ENCODE results near the gene GRAMD2B. TPM values are rescaled to one million over a fixed set of nuclear protein-coding genes. Genes with fewer than 3 reads are reported as not detected.

GRAMD2B gene
- total RNA-seq, 1 donor from 2014 or later: 29.1 TPM

GRCh38 chr5:126455728-126456127 is 32.5 kb downstream of the GRAMD2B start:
- Mint-ChIP-seq H3K27ac (ENCODE audit: unreplicated experiment) (no peak overlapping the region), H3K36me3 (ENCODE audit: low read depth, unreplicated experiment) (peaks cover 20% of the 10 kb centered on the region), H3K27me3 (ENCODE audit: low read depth, unreplicated experiment) (no peaks in the 10 kb centered on the region), H3K4me1 (ENCODE audit: low read depth, unreplicated experiment) (peaks cover 18% of the 10 kb centered on the region), H3K4me3 (ENCODE audit: unreplicated experiment) (no peak overlapping the region), H3K9me3 (ENCODE audit: unreplicated experiment) (no peaks in the 10 kb centered on the region)
- peak; percentile 37 for FAIRE-seq
- H3K9ac ChIP-seq (ENCODE audit: low read length): no peak overlapping the region
- no peak overlapping the region for H3K4me2 ChIP-seq (ENCODE audit: low read length)
- H4K20me1 ChIP-seq (ENCODE audit: insufficient read depth, low read length): peaks cover 5% of the 10 kb centered on the region
- H3K79me2 ChIP-seq (ENCODE audit: insufficient read depth, low read length): peaks cover 5% of the 10 kb centered on the region
- TF ChIP-seq CTCF (IDR thresholded peaks at IDR 0.05; ENCODE audit: insufficient read depth, low read depth, low read length): no peak
- no peak for TF ChIP-seq EZH2 (IDR thresholded peaks at IDR 0.05; ENCODE audit: insufficient read depth, low read length)
- H3K9me3 ChIP-seq (ENCODE audit: insufficient read depth, low read depth, low read length): no peaks in the 10 kb centered on the region
- H3K36me3 ChIP-seq (ENCODE audit: insufficient read depth, low read length): no peaks in the 10 kb centered on the region
- peaks cover 3% of the 10 kb centered on the region for H3K4me1 ChIP-seq (ENCODE audit: insufficient read depth, low read length)
- no peak overlapping the region for H2AFZ ChIP-seq (ENCODE audit: low read depth, low read length)
- no peak for DNase-seq (ENCODE audit: low read depth)
- H3K27ac ChIP-seq (ENCODE audit: low read depth, low read length): no peak overlapping the region
- H3K27me3 ChIP-seq (ENCODE audit: insufficient read depth, low read length): no peaks in the 10 kb centered on the region
- no peak overlapping the region for H3K4me3 ChIP-seq (ENCODE audit: insufficient read depth, low read depth, low read length)

- Histone ChIP-seq H3K4me2 (ENCODE audit: low read length) (no peak overlapping the region), H3K27ac (ENCODE audit: low read depth, low read length) (no peak overlapping the region), H3K9ac (ENCODE audit: low read length) (no peak overlapping the region), H2AFZ (ENCODE audit: low read depth, low read length) (no peak overlapping the region), H3K4me3 (ENCODE audit: insufficient read depth, low read depth, low read length) (no peak overlapping the region), H3K27me3 (ENCODE audit: insufficient read depth, low read length) (no peaks in the 10 kb centered on the region), H3K36me3 (ENCODE audit: insufficient read depth, low read length) (no peaks in the 10 kb centered on the region), H4K20me1 (ENCODE audit: insufficient read depth, low read length) (peaks cover 5% of the 10 kb centered on the region), H3K9me3 (ENCODE audit: insufficient read depth, low read depth, low read length) (no peaks in the 10 kb centered on the region), H3K79me2 (ENCODE audit: insufficient read depth, low read length) (peaks cover 5% of the 10 kb centered on the region), H3K4me1 (ENCODE audit: insufficient read depth, low read length) (peaks cover 3% of the 10 kb centered on the region)
- H3K9me3 Mint-ChIP-seq (ENCODE audit: unreplicated experiment): no peaks in the 10 kb centered on the region
- peaks cover 23% of the 10 kb centered on the region for H3K36me3 Mint-ChIP-seq (ENCODE audit: low read depth, unreplicated experiment)
- no peaks in the 10 kb centered on the region for H3K27me3 Mint-ChIP-seq (ENCODE audit: low read depth, unreplicated experiment)
- FAIRE-seq (no peak), DNase-seq (ENCODE audit: low read depth) (no peak)
- TF ChIP-seq EZH2 (IDR thresholded peaks at IDR 0.05; ENCODE audit: insufficient read depth, low read length) (no peak), CTCF (IDR thresholded peaks at IDR 0.05; ENCODE audit: insufficient read depth, low read depth, low read length) (no peak)
- H3K4me3 Mint-ChIP-seq (ENCODE audit: unreplicated experiment): no peak overlapping the region
- H3K4me1 Mint-ChIP-seq (ENCODE audit: low read depth, unreplicated experiment): peaks cover 18% of the 10 kb centered on the region
- H3K27ac Mint-ChIP-seq (ENCODE audit: unreplicated experiment): no peak overlapping the region
Measured at GRCh38 chr5:126456217-126456820, 33.1 kb downstream of the GRAMD2B start.

- FAIRE-seq: no peak
- H3K4me1 Mint-ChIP-seq (ENCODE audit: low read depth, unreplicated experiment): peaks cover 19% of the 10 kb centered on the region
Measured at GRCh38 chr5:126460459-126460858, 37.2 kb downstream of the GRAMD2B start.

More at GRCh38 chr5:126460459-126460858, 37.2 kb downstream of the GRAMD2B start:
- Histone ChIP-seq H3K27me3 (ENCODE audit: insufficient read depth, low read length) (no peaks in the 10 kb centered on the region), H4K20me1 (ENCODE audit: insufficient read depth, low read length) (peaks cover 12% of the 10 kb centered on the region), H3K79me2 (ENCODE audit: insufficient read depth, low read length) (no peaks in the 10 kb centered on the region), H3K9ac (ENCODE audit: low read length) (no peak overlapping the region), H3K36me3 (ENCODE audit: insufficient read depth, low read length) (no peaks in the 10 kb centered on the region), H3K9me3 (ENCODE audit: insufficient read depth, low read depth, low read length) (no peaks in the 10 kb centered on the region), H3K4me1 (ENCODE audit: insufficient read depth, low read length) (no peaks in the 10 kb centered on the region), H3K4me3 (ENCODE audit: insufficient read depth, low read depth, low read length) (no peak overlapping the region), H3K27ac (ENCODE audit: low read depth, low read length) (no peak overlapping the region), H2AFZ (ENCODE audit: low read depth, low read length) (no peak overlapping the region), H3K4me2 (ENCODE audit: low read length) (no peak overlapping the region)
- H3K27ac Mint-ChIP-seq (ENCODE audit: unreplicated experiment): no peak overlapping the region
- no peaks in the 10 kb centered on the region for H3K9me3 Mint-ChIP-seq (ENCODE audit: unreplicated experiment)
- no peak for DNase-seq (ENCODE audit: low read depth)
- H3K36me3 Mint-ChIP-seq (ENCODE audit: low read depth, unreplicated experiment): peaks cover 16% of the 10 kb centered on the region
- H3K27me3 Mint-ChIP-seq (ENCODE audit: low read depth, unreplicated experiment): no peaks in the 10 kb centered on the region
- TF ChIP-seq CTCF (IDR thresholded peaks at IDR 0.05; ENCODE audit: insufficient read depth, low read depth, low read length) (no peak), EZH2 (IDR thresholded peaks at IDR 0.05; ENCODE audit: insufficient read depth, low read length) (no peak)
- no peak overlapping the region for H3K4me3 Mint-ChIP-seq (ENCODE audit: unreplicated experiment)
